NB4 (cell line): ENCODE measurements around the gene EIF4G3.

ENCODE experiments used
- MAX ChIP-seq: IDR thresholded peaks from 2 replicates; pipeline ENCODE4 v1.6.1; 2011; ENCODE audit warnings: low read depth, low read length
- MYC ChIP-seq: IDR thresholded peaks from 2 replicates; pipeline ENCODE4 v1.6.1; 2011; ENCODE audit warnings: low read depth, low read length
- POLR2A ChIP-seq: IDR thresholded peaks from 2 replicates; pipeline ENCODE4 v1.6.1; 2011; ENCODE audit warnings: mild to moderate bottlenecking; ENCODE audit not compliant: insufficient read length; ENCODE audit errors: extremely low read depth
- TF ChIP-seq, protein P1 (sequence below): IDR thresholded peaks from one replicate; pipeline ENCODE4 v1.5.1; 2012; ENCODE audit warnings: low read depth, low read length

DNA sequence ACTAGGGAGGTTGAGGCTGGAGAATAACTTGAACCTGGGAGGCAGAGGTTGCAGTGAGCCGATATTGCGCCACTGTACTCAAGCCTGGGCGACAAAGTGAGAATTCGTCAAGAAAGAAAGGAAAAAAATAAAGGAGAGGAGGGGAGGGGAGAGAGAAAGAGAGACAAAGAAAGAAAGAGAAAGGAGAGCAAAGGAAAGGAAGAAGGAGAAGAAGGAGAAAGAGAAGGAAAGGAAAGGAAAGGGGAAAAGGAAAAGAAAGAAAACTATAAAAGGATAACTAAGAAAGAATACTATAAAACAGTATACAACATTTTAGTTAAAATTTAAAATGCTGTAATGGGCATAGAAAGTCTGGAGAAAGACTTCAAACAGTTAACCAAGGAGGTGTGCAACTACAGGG, 33.6 kb downstream of the EIF4G3 start:
- TF ChIP-seq, protein P1, sequence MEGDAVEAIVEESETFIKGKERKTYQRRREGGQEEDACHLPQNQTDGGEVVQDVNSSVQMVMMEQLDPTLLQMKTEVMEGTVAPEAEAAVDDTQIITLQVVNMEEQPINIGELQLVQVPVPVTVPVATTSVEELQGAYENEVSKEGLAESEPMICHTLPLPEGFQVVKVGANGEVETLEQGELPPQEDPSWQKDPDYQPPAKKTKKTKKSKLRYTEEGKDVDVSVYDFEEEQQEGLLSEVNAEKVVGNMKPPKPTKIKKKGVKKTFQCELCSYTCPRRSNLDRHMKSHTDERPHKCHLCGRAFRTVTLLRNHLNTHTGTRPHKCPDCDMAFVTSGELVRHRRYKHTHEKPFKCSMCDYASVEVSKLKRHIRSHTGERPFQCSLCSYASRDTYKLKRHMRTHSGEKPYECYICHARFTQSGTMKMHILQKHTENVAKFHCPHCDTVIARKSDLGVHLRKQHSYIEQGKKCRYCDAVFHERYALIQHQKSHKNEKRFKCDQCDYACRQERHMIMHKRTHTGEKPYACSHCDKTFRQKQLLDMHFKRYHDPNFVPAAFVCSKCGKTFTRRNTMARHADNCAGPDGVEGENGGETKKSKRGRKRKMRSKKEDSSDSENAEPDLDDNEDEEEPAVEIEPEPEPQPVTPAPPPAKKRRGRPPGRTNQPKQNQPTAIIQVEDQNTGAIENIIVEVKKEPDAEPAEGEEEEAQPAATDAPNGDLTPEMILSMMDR: no peak
- TF ChIP-seq POLR2A: no peak
- no peak for TF ChIP-seq MYC
- TF ChIP-seq MAX: no peak
